HEK293 (cell line): ENCODE results near the gene RPL27.
A peak's percentile ranks its signal among the peaks of the same experiment; 100 is the strongest.

ENCODE experiments used
- BCL6B ChIP-seq: fragments of 450-650 bp; formaldehyde crosslinking; IDR thresholded peaks from 2 replicates; pipeline ENCODE4 v1.5.1; 2017; ENCODE audit warnings: missing biosample characterization, missing genetic modification characterization
- IKZF3 ChIP-seq: fragments of 450-650 bp; IDR thresholded peaks from 2 replicates; pipeline ENCODE4 v1.5.0; 2018; ENCODE audit warnings: missing biosample characterization, mild to moderate bottlenecking, missing genetic modification characterization, moderate library complexity
- KLF17 ChIP-seq: fragments of 450-650 bp; formaldehyde crosslinking; IDR thresholded peaks from 2 replicates; pipeline ENCODE4 v1.5.1; 2016; ENCODE audit warnings: missing biosample characterization, missing genetic modification characterization
- KLF9 ChIP-seq: fragments of 450-650 bp; formaldehyde crosslinking; IDR thresholded peaks from 2 replicates; pipeline ENCODE4 v1.5.1; 2016; ENCODE audit warnings: missing biosample characterization, missing genetic modification characterization, low read depth
- PRDM1 ChIP-seq: fragments of 450-650 bp; formaldehyde crosslinking; IDR thresholded peaks from 2 replicates; pipeline ENCODE4; 2016; ENCODE audit warnings: missing biosample characterization, missing genetic modification characterization
- TRIM28 ChIP-seq: IDR thresholded peaks from 2 replicates; pipeline ENCODE4 v1.6.1; 2011; ENCODE audit warnings: low read length, control low read depth, borderline replicate concordance
- ZBTB1 ChIP-seq: fragments of 450-650 bp; formaldehyde crosslinking; IDR thresholded peaks from 2 replicates; pipeline ENCODE4 v1.5.1; 2016; ENCODE audit warnings: missing biosample characterization, missing genetic modification characterization
- ZBTB11 ChIP-seq: fragments of 450-650 bp; formaldehyde crosslinking; conservative IDR thresholded peaks from 2 replicates; pipeline ENCODE4 v1.5.1; 2016; ENCODE audit warnings: low read depth, missing biosample characterization, missing genetic modification characterization
- ZBTB6 ChIP-seq: fragments of 450-650 bp; formaldehyde crosslinking; IDR thresholded peaks from 2 replicates; pipeline ENCODE4 v1.5.1; 2017; ENCODE audit warnings: missing biosample characterization, missing genetic modification characterization
- ZFHX2 ChIP-seq: fragments of 450-650 bp; formaldehyde crosslinking; conservative IDR thresholded peaks from 2 replicates; pipeline ENCODE4 v1.5.1; 2016; ENCODE audit warnings: missing biosample characterization, missing genetic modification characterization
- ZFP41 ChIP-seq: fragments of 450-650 bp; formaldehyde crosslinking; IDR thresholded peaks from 2 replicates; pipeline ENCODE4 v1.5.1; 2016; ENCODE audit warnings: missing biosample characterization, missing genetic modification characterization, borderline replicate concordance
- ZNF114 ChIP-seq: fragments of 450-650 bp; formaldehyde crosslinking; IDR thresholded peaks from 2 replicates; pipeline ENCODE4 v1.5.0; 2017; ENCODE audit warnings: missing biosample characterization, missing genetic modification characterization
- ZNF132 ChIP-seq: fragments of 450-650 bp; formaldehyde crosslinking; IDR thresholded peaks from 2 replicates; pipeline ENCODE4 v1.5.1; 2017; ENCODE audit warnings: missing biosample characterization, missing genetic modification characterization, borderline replicate concordance
- ZNF155 ChIP-seq: fragments of 450-650 bp; formaldehyde crosslinking; IDR thresholded peaks from 2 replicates; pipeline ENCODE4 v1.5.1; 2016; ENCODE audit warnings: missing biosample characterization, missing genetic modification characterization
- ZNF18 ChIP-seq: fragments of 450-650 bp; formaldehyde crosslinking; IDR thresholded peaks from 2 replicates; pipeline ENCODE4 v1.5.1; 2016; ENCODE audit warnings: missing biosample characterization, missing genetic modification characterization
- ZNF26 ChIP-seq: fragments of 450-650 bp; formaldehyde crosslinking; IDR thresholded peaks from 2 replicates; pipeline ENCODE4 v1.5.1; 2016; ENCODE audit warnings: missing biosample characterization, missing genetic modification characterization
- ZNF266 ChIP-seq: fragments of 450-650 bp; formaldehyde crosslinking; IDR thresholded peaks from 2 replicates; pipeline ENCODE4 v1.5.1; 2016; ENCODE audit warnings: missing biosample characterization, missing genetic modification characterization, low read depth
- ZNF335 ChIP-seq: fragments of 450-650 bp; formaldehyde crosslinking; conservative IDR thresholded peaks from 2 replicates; pipeline ENCODE4 v1.5.1; 2016; ENCODE audit warnings: missing biosample characterization, missing genetic modification characterization
- ZNF341 ChIP-seq: fragments of 450-650 bp; formaldehyde crosslinking; IDR thresholded peaks from 2 replicates; pipeline ENCODE4; 2016; ENCODE audit warnings: low read depth, missing biosample characterization, missing genetic modification characterization
- ZNF362 ChIP-seq: fragments of 450-650 bp; formaldehyde crosslinking; IDR thresholded peaks from 2 replicates; pipeline ENCODE4 v1.5.1; 2016; ENCODE audit warnings: missing biosample characterization, missing genetic modification characterization
- ZNF37A ChIP-seq: fragments of 450-650 bp; IDR thresholded peaks from 2 replicates; pipeline ENCODE4 v1.5.1; 2018; ENCODE audit warnings: missing biosample characterization, missing genetic modification characterization
- ZNF404 ChIP-seq: fragments of 450-650 bp; formaldehyde crosslinking; IDR thresholded peaks from 2 replicates; pipeline ENCODE4 v1.5.1; 2017; ENCODE audit warnings: missing biosample characterization, missing genetic modification characterization
- ZNF529 ChIP-seq: fragments of 450-650 bp; formaldehyde crosslinking; IDR thresholded peaks from 2 replicates; pipeline ENCODE4 v1.5.1; 2017; ENCODE audit warnings: missing genetic modification characterization, missing biosample characterization; ENCODE audit not compliant: insufficient replicate concordance
- ZNF561 ChIP-seq: fragments of 450-650 bp; IDR thresholded peaks from 2 replicates; pipeline ENCODE4 v1.5.1; 2018; ENCODE audit warnings: missing biosample characterization, missing genetic modification characterization, borderline replicate concordance
- ZNF585B ChIP-seq: fragments of 450-650 bp; formaldehyde crosslinking; IDR thresholded peaks from 2 replicates; pipeline ENCODE4 v1.5.1; 2016; ENCODE audit warnings: missing biosample characterization, missing genetic modification characterization
- ZNF629 ChIP-seq: fragments of 450-650 bp; formaldehyde crosslinking; IDR thresholded peaks from 2 replicates; pipeline ENCODE4 v1.5.1; 2017; ENCODE audit warnings: missing biosample characterization, missing genetic modification characterization
- ZNF791 ChIP-seq: fragments of 450-650 bp; formaldehyde crosslinking; IDR thresholded peaks from 2 replicates; pipeline ENCODE4 v1.5.1; 2016; ENCODE audit warnings: missing biosample characterization, missing genetic modification characterization
- ZSCAN16 ChIP-seq: fragments of 450-650 bp; formaldehyde crosslinking; IDR thresholded peaks from 2 replicates; pipeline ENCODE4 v1.5.1; 2016; ENCODE audit warnings: missing biosample characterization, missing genetic modification characterization

Gene RPL27

GRCh38 chr17:43024407-43025289 is 26.4 kb downstream of the RPL27 start, which contains the start of gene RND2 (continued):
- TF ChIP-seq ZSCAN16 (tag by site-specific recombination) (no peak), BCL6B (tag by site-specific recombination) (no peak), KLF9 (peak; percentile 91), TRIM28 (no peak), ZNF629 (tag by site-specific recombination) (peak; percentile 96), ZNF362 (tag by site-specific recombination) (no peak), ZNF335 (tag by site-specific recombination) (peak; percentile 95), ZNF266 (tag by site-specific recombination) (no peak), ZBTB11 (no peak; the same call in none of the 2 replicates), ZNF26 (tag by site-specific recombination) (no peak), ZNF18 (tag by site-specific recombination) (peak; percentile 41; the same call in 1 of the 2 replicates), PRDM1 (no peak), ZNF132 (tag by site-specific recombination) (no peak), ZNF404 (no peak), ZBTB1 (tag by site-specific recombination) (no peak), ZNF155 (tag by site-specific recombination) (no peak), IKZF3 (tag by site-specific recombination) (peak; percentile 40; the same call in 1 of the 2 replicates), ZBTB6 (tag by site-specific recombination) (peak; percentile 71; the same call in 1 of the 2 replicates), ZNF561 (tag by site-specific recombination) (peak; percentile 88; the same call in 1 of the 2 replicates), ZNF114 (tag by site-specific recombination) (no peak), ZNF791 (tag by site-specific recombination) (no peak), ZFHX2 (tag by site-specific recombination) (peak; percentile 71), ZNF585B (tag by site-specific recombination) (no peak), ZNF341 (tag by site-specific recombination) (peak; percentile 76), ZNF529 (tag by site-specific recombination) (no peak), KLF17 (tag by site-specific recombination) (peak; percentile 95), ZNF37A (tag by site-specific recombination) (no peak), ZFP41 (tag by site-specific recombination) (no peak)
- TF ChIP-seq, all 188 proteins: peak for 63
